Activated T-helper 1 cell treated with anti-CD3 and anti-CD28 coated beads, Interleukin-12 subunit alpha, Interleukin-12 subunit beta, Interleukin-2, Interleukin-4 antibody, amounts not matched to agents 30 ng/mL and 10 ng/mL and 1 ng/mL, durations not matched to agents 14 hours and 24 hours and 36 hours (primary cell): ENCODE data around the gene FOXRED1. TPM values are rescaled to one million over a fixed set of nuclear protein-coding genes. Genes with fewer than 3 reads are reported as not detected.

Source experiments
- DNase-seq: peaks from one replicate; pipeline ENCODE4 v3.0.0; 2021; ENCODE audit warnings: low spot score
- H3K27ac Mint-ChIP-seq: one replicate; pipeline ENCODE4 v1.8.0; 2021; ENCODE audit warnings: mild to moderate bottlenecking, mixed read lengths
- H3K27me3 Mint-ChIP-seq: one replicate; pipeline ENCODE4 v1.8.0; 2022; ENCODE audit warnings: mild to moderate bottlenecking, moderate library complexity, mixed read lengths; ENCODE audit not compliant: insufficient read depth
- H3K36me3 Mint-ChIP-seq: one replicate; pipeline ENCODE4 v1.8.0; 2021; ENCODE audit warnings: low read depth, mixed read lengths
- H3K4me1 Mint-ChIP-seq: one replicate; pipeline ENCODE4 v1.8.0; 2021; ENCODE audit warnings: low read depth, mixed read lengths
- H3K4me3 Mint-ChIP-seq: one replicate; pipeline ENCODE4 v1.8.0; 2021; ENCODE audit warnings: mild to moderate bottlenecking, moderate library complexity, mixed read lengths
- H3K9me3 Mint-ChIP-seq: one replicate; pipeline ENCODE4 v1.8.0; 2021; ENCODE audit warnings: mixed read lengths
- intact Hi-C: fragments of 100-400 bp; cut with micrococcal nuclease; formaldehyde crosslinking; loops from one replicate; pipeline ENCODE4 v1.15.1; 2024
- total RNA-seq: library from RNA; stranded (reverse); gene quantifications from 2 replicates; pipeline ENCODE4 v1.2.3, GENCODE V29; 2022

The FOXRED1 gene
- total RNA-seq: 52.9 and 56.5 TPM in 2 replicates

DNA sequence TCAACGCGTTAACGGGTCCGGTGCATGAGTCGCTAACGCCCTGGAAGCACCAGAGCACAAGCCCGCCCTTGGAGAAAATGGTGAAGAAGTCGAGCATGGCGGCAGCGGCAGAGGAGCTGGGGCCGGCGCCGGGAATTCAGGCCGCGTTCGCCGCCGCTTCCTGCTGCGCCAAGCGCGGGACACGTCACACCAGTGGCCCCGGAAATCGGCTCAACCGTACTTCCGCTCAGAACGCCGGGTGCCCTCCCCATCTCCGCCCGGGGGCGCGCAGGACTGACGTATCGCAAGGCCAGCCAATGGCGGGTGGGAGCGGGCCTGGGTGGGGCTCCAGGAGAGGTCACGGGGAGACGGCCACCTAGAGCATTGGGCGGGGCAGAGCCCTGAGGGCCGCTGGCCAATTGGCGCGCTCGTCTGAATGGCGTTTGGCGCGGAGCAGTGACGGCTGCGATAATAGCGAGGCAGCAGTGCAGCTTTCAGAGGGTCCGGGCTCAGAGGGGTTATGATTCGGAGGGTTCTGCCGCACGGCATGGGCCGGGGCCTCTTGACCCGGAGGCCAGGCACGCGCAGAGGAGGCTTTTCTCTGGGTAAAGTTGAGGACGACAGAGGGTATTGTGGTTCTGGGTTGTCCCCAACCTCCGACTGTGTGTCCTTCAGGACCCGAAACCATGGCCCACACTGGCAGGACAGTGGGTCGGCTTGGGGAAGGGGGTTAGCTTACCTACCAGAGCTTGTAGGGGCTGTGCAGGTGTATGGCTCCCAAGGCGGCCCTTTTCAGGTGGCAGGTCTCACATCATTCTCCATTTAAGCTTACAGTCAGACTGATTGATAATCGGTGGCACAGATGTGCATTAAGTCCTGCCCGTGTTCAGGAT lies at the start of gene FOXRED1, which contains the start of gene SRPRA:
Gene FOXRED1, plus strand, starts transcription at position 447 of the 872 bp plus-strand sequence. Its CDS starts 53 bp downstream, at position 500.
Gene SRPRA, minus strand, starts transcription at position 188 of the 872 bp plus-strand sequence. Its CDS starts 91 bp downstream, at position 97.
- no peaks in the 10 kb centered on the region for H3K27me3 Mint-ChIP-seq
- H3K4me1 Mint-ChIP-seq: peaks cover 45% of the 10 kb centered on the region
- peak within 1 kb of the TSS; percentile 99 for H3K4me3 Mint-ChIP-seq
- intact Hi-C loops: loop anchor here (1.0 to 2.0 kb wide), 10 partner anchors 14 to 677 kb away; partner anchors contain the start of genes DCPS, FAM118B, HYLS1 and PUS3
- H3K36me3 Mint-ChIP-seq: peaks cover 49% of the 10 kb centered on the region
- peak within 1 kb of the TSS; percentile 96 for H3K27ac Mint-ChIP-seq
- peak; percentile 100 for DNase-seq
- no peaks in the 10 kb centered on the region for H3K9me3 Mint-ChIP-seq

DNA sequence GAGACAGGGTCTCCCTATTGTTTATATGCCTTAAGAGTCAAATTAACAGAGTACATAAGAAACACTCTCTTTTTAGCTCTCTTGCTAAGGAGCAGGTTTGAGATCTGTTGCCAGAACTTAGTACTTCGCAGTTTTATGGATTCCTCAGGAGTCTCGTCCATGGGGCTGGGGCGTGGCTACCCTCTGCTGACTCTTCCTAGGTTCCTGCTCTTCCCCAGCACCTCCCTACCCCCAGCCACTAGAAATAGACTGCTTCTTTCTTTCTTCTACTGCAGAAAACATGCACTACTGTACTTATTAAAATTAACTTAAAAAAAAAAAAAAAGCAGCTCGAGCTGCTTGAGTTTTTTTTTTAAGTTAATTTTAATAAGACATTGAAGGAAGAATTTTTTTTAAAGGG lies 49.4 kb upstream of the FOXRED1 start:
- intact Hi-C loops: no loop called here
- DNase-seq: no peak
- Mint-ChIP-seq H3K27me3 (no peaks in the 10 kb centered on the region), H3K9me3 (no peaks in the 10 kb centered on the region), H3K4me3 (no peak overlapping the region), H3K36me3 (peaks cover 5% of the 10 kb centered on the region), H3K4me1 (peaks cover 6% of the 10 kb centered on the region), H3K27ac (no peak overlapping the region)

DNA sequence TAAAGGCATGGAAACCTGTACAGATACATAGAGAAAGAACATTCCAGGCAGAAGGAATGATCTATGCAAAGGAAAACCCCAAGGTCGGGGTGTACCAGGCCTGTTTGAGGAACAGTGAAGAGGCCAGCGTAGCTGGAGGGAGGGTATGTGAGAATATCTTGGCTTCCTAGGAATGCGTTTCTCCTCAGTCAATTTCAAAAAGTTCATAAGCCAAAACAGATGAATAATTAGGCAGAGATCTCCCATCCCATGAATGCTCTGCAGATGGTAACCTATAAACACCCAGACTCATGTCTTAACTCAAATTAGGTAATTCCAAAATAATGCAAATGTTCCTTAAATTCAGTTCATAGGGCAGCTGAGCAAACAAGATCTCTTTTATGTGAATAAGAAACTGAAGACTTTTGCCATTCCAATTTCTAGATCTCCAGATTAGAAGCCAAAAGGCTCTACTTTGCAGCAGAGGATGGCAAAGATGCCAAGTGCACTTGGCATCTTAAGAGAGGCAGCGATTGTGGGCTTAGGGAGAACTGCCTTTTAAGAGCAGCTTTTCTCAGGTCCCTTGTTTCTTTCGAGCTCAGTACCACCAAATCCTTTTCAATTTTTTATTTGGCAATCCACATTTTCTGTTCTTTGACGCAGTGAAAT lies 44.2 kb upstream of the FOXRED1 start:
- intact Hi-C loops: no loop called here
- Mint-ChIP-seq H3K4me3 (no peak overlapping the region), H3K27ac (no peak overlapping the region), H3K9me3 (peaks cover 3% of the 10 kb centered on the region), H3K27me3 (no peaks in the 10 kb centered on the region), H3K4me1 (no peaks in the 10 kb centered on the region), H3K36me3 (peaks cover 9% of the 10 kb centered on the region)
- DNase-seq: no peak

DNA sequence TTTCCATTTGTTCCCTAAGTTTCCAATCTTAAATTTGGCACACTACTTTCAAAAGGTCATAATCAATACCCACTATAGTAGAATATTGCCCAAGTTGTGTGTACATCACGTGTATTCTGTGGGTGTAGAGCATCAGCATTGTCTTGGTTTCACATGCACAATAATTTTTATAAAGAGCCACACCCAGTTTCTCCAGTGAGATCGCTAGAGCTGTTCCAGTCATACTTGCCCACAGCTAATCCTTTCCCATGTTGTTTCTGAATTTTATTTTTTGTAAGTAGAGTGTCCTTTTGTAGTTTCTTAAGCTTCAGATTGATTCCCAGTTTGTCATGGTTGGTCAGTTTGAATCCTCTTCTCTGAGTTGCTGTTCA lies 43.7 kb upstream of the FOXRED1 start:
- H3K36me3 Mint-ChIP-seq: peaks cover 9% of the 10 kb centered on the region
- H3K27me3 Mint-ChIP-seq: no peaks in the 10 kb centered on the region
- no peak for DNase-seq
- no peaks in the 10 kb centered on the region for H3K4me1 Mint-ChIP-seq
- H3K27ac Mint-ChIP-seq: no peak overlapping the region
- intact Hi-C loops: no loop called here
- peaks cover 3% of the 10 kb centered on the region for H3K9me3 Mint-ChIP-seq
- no peak overlapping the region for H3K4me3 Mint-ChIP-seq

DNA sequence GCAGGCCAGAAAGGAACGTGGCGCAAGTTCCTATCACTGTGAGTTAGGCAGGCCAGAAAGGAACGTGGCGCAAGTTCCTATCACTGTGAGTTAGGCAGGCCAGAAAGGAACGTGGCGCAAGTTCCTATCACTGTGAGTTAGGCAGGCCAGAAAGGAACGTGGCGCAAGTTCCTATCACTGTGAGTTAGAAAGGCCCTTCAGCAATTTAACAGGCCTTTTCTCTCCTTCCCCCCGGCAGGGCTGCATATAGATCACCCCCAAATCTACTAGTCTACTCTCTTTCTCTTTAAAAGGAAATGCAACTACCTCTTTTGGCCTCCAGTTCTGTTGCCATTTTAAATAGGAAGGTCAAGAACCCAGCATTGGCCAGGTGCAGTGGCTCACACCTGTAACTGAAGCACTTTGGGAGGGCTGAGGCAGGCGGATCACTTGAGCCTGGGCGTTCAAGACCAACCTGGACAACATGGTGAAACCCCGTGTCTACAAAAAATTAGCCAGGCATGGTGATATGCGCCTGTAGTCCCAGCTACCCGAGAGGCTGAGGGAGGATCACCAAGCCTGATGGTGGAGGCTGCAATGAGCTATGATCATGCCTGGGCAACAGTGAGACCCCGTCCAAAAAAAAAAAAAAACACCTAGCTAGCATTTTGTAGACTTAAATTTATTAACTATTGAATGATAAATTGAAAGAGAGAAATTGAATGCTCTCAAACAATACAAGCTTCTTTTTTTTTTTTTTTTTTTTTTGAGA lies 42.4 kb upstream of the FOXRED1 start:
- Mint-ChIP-seq H3K4me1 (no peaks in the 10 kb centered on the region), H3K27me3 (no peaks in the 10 kb centered on the region), H3K9me3 (peaks cover 3% of the 10 kb centered on the region), H3K27ac (no peak overlapping the region), H3K4me3 (no peak overlapping the region), H3K36me3 (peaks cover 10% of the 10 kb centered on the region)
- DNase-seq: no peak
- intact Hi-C loops: no loop called here

DNA sequence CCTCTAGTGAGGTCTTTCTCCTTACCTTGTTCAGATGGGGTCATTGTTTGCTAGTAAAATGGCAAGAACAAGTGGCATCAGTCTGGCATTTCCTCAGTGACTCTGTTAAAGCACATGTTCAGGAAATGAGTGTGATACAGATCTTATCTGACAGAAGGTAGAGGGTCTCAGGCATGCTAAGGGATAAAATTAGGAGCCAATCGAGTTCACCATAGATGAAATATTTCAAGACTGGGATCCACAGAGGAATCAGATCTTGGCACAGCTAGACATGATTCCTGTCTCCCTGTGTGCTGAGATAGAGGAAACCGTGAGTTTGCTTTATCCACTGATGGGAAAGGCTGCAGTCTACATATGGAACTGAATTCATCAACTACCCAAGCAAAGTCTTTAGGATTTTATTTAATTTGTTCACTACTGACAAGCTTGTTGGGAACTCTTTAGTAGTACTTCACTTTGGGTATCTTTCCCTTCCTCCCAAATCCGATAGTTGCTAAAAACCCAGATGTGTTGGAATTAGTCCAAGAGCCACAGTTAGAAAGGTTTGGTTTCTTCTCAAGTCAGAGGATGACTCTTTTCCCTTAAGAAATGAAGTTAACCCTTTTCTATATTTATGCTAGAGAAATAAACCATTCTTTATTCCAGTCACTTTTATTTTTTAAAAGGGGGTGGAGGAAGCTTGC lies 39.0 kb upstream of the FOXRED1 start:
- Mint-ChIP-seq H3K27ac (no peak overlapping the region), H3K4me3 (no peak overlapping the region), H3K36me3 (peaks cover 10% of the 10 kb centered on the region), H3K27me3 (no peaks in the 10 kb centered on the region), H3K4me1 (no peaks in the 10 kb centered on the region), H3K9me3 (peaks cover 3% of the 10 kb centered on the region)
- intact Hi-C loops: no loop called here
- DNase-seq: no peak

DNA sequence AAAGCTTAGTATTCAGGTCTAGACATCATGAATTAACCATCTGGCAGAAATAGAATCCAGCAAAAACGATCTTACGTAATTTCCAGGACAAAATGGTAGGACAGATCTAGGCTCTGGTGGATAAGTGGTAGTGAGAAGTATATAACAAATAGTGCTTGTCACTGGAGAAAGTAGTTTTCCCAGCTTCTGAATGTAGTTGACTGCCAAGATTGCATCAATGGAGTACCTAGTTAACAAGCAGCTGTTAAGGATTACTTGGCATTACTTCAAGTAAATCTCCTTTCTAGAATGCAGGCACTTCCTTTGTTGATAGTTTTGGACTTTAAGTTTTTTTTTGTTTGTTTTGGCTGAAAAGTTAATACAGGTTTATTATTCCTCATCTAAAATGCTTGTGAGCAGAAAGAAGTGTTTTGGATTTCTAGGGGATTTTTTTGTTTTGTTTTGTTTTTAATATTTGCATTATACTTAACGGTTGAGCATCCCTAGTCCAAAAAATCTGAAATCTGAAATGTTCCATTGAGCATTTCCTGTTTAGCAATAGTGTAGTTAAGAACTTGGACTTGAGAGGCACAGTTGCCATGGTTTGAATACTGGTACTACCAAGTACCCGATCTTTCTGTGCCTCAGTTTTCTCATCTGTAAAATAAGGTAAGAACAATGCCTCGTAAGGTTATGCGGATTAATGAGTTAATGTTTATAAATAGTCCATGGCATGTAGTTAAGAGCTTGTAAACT lies 37.1 kb upstream of the FOXRED1 start:
- H3K27ac Mint-ChIP-seq: no peak overlapping the region
- no peak overlapping the region for H3K4me3 Mint-ChIP-seq
- intact Hi-C loops: no loop called here
- H3K36me3 Mint-ChIP-seq: peaks cover 9% of the 10 kb centered on the region
- no peaks in the 10 kb centered on the region for H3K27me3 Mint-ChIP-seq
- H3K9me3 Mint-ChIP-seq: no peaks in the 10 kb centered on the region
- DNase-seq: no peak
- no peaks in the 10 kb centered on the region for H3K4me1 Mint-ChIP-seq

DNA sequence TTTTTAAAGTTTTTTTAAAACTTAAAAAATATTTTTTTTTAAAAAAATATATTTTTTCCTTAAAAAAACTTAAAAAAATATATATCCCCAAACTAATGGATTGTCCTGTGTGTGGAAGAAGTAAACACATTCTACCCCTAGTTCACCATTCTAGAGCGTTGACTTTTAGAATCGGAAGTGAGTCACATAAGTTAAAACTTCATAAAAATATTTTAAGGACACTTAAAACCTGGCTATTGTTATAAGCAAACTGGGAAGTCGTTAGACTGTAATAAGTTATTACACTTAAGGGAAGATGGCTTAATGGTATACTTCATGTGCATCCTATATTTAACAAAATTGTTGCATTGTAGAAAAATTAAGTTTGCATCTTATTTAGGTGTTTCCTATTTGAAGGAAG lies 36.3 kb upstream of the FOXRED1 start:
- no peaks in the 10 kb centered on the region for H3K4me1 Mint-ChIP-seq
- no peak overlapping the region for H3K4me3 Mint-ChIP-seq
- DNase-seq: no peak
- no peak overlapping the region for H3K27ac Mint-ChIP-seq
- peaks cover 9% of the 10 kb centered on the region for H3K36me3 Mint-ChIP-seq
- H3K27me3 Mint-ChIP-seq: no peaks in the 10 kb centered on the region
- H3K9me3 Mint-ChIP-seq: no peaks in the 10 kb centered on the region
- intact Hi-C loops: no loop called here

DNA sequence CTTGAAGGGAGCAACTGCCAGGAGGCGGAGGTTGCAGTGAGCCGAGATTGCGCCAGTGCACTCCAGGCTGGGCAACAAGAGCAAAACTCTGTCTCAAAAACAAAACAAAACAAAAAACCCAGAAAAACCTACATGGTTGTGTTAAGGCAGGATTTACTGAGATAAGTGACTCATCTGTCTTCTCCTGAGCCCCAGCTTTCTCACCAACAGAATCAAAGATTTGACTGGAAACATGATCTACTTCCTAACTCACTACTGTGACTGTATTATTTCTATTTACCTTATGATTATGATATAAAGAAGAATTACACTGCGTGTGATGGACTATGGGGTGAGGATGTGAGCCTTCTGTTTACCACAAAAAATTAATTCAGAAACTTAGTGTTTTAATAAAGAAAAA lies 35.6 kb upstream of the FOXRED1 start:
- Mint-ChIP-seq H3K9me3 (no peaks in the 10 kb centered on the region), H3K4me1 (no peaks in the 10 kb centered on the region), H3K27ac (no peak overlapping the region), H3K36me3 (peaks cover 11% of the 10 kb centered on the region), H3K4me3 (no peak overlapping the region), H3K27me3 (no peaks in the 10 kb centered on the region)
- intact Hi-C loops: no loop called here
- DNase-seq: no peak

DNA sequence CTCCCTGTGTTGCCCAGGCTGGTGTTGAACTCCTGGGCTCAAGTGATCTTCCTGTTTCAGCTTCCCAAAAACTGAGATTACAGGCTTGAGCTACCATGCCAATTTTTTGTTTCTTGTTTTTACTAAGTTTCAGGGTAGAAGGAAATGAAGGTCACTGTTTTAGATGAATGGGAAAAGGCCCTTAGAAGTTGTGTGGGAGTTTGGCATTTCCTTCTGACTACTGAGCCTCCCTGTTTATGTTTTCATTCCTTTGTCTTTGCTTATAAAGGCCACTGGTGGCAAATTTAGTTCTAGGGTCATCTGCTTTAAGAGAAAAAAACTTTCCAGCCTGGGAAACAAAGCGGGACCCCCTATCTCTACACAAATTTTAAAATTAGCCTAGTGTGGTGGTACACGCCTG lies 22.3 kb upstream of the FOXRED1 start:
- H3K4me3 Mint-ChIP-seq: no peak overlapping the region
- peaks cover 8% of the 10 kb centered on the region for H3K36me3 Mint-ChIP-seq
- no peaks in the 10 kb centered on the region for H3K9me3 Mint-ChIP-seq
- DNase-seq: no peak
- no peak overlapping the region for H3K27ac Mint-ChIP-seq
- no peaks in the 10 kb centered on the region for H3K27me3 Mint-ChIP-seq
- H3K4me1 Mint-ChIP-seq: no peaks in the 10 kb centered on the region
- intact Hi-C loops: no loop called here

DNA sequence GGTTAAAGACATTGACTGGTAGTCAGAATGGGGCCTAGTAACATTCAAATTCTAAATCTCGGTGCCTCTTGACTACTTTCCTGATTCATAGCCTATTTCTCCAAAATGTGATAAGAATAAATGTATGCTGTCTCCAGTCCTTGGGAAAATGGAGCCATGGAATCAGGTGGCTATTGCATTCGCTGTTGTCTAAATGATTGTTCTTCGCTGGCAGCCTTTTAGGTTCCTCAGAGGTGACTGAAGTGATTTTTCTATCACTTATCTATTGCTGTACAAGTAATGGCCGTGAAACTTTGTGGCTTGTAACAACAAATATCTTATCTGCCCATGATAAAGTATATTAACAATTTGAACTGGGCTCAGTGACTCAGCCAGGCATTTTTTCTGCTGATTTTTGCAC lies 15.7 kb upstream of the FOXRED1 start:
- no peak overlapping the region for H3K27ac Mint-ChIP-seq
- H3K4me1 Mint-ChIP-seq: no peaks in the 10 kb centered on the region
- no peaks in the 10 kb centered on the region for H3K27me3 Mint-ChIP-seq
- H3K9me3 Mint-ChIP-seq: no peaks in the 10 kb centered on the region
- intact Hi-C loops: no loop called here
- no peak overlapping the region for H3K4me3 Mint-ChIP-seq
- peaks cover 17% of the 10 kb centered on the region for H3K36me3 Mint-ChIP-seq
- DNase-seq: no peak

DNA sequence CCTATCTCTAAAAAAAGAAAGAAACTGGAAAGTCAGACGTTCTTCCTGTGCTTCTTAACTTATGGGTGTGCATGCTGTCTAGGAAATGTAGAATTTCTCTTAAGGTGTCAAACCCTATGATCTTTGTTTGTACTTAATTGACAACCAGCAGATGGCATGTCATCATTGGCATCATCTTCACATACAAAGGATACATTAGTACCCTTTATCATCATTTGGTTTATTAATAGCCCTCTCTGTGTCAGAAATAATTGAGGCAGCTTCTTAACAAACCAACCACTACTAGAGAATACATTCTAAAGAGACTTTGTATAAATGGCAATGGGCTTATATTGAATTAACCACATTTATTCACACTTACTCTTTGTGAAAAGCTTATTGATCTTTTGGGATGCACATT lies 14.1 kb upstream of the FOXRED1 start:
- Mint-ChIP-seq H3K36me3 (peaks cover 16% of the 10 kb centered on the region), H3K4me1 (no peaks in the 10 kb centered on the region), H3K27me3 (no peaks in the 10 kb centered on the region), H3K9me3 (no peaks in the 10 kb centered on the region), H3K27ac (no peak overlapping the region), H3K4me3 (no peak overlapping the region)
- no peak for DNase-seq
- intact Hi-C loops: no loop called here
